Measurements from ENCODE around the gene FAM83C. TPM values are rescaled to one million over a fixed set of nuclear protein-coding genes. Genes with fewer than 3 reads are reported as not detected.
"Not testable (repeated sequence)": the region's sequence is repeated elsewhere in the genome, so short reads cannot be mapped to it uniquely, and the experiment has no call there.

FAM83C gene
- total RNA-seq, 4 donors from 2014 or later = 54.4 to 85.7 (median 68.6) TPM

GRCh38 chr20:35269055-35269781 lies 23.0 kb downstream of the FAM83C start:
- no peak overlapping the region for H3K4me3 ChIP-seq (ENCODE audit: low read depth, poor library complexity, severe bottlenecking)
- WGBS, 2 donors = 60% methylated on average over 14 of the region's 14 CpGs
- intact Hi-C loops (cut with DNase I; ENCODE audit: low total_unique reads) = loop anchor here (10.0 kb wide), 1 partner anchor 124 kb away; the partner anchor contains the start of gene EDEM2
- TF ChIP-seq POLR2A (IDR thresholded peaks at IDR 0.05) = no peak
- peak in 1 of 3 donors; percentile 27 for TF ChIP-seq CTCF (IDR thresholded peaks at IDR 0.05)
- DNase-seq (ENCODE audit: low spot score in 2 of 2) = no peak

GRCh38 chr20:35267092-35267491 lies 25.1 kb downstream of the FAM83C start:
- no peak for TF ChIP-seq POLR2A (IDR thresholded peaks at IDR 0.05)
- no peak for TF ChIP-seq CTCF (IDR thresholded peaks at IDR 0.05)
- no peak overlapping the region for H3K4me3 ChIP-seq (ENCODE audit: low read depth, poor library complexity, severe bottlenecking)
- no peak for DNase-seq (ENCODE audit: low spot score in 2 of 2)
- 92 to 93% methylated on average over 16 of the region's 16 CpGs for WGBS, 2 donors
- intact Hi-C loops (cut with DNase I; ENCODE audit: low total_unique reads) = loop anchor here (10.0 kb wide), 1 partner anchor 122 kb away; the partner anchor contains the start of gene EDEM2

GRCh38 chr20:35264755-35265154 lies 27.5 kb downstream of the FAM83C start:
- 43 to 80% methylated on average over 1 of the region's 1 CpG for WGBS, 2 donors
- no peak for DNase-seq (ENCODE audit: low spot score in 2 of 2)
- no peak overlapping the region for H3K4me3 ChIP-seq (ENCODE audit: low read depth, poor library complexity, severe bottlenecking)
- intact Hi-C loops (cut with DNase I; ENCODE audit: low total_unique reads) = loop anchor here (10.0 kb wide), 1 partner anchor 120 kb away; the partner anchor contains the start of gene EDEM2
- TF ChIP-seq POLR2A (IDR thresholded peaks at IDR 0.05) = no peak

GRCh38 chr20:35263532-35264341 lies 28.5 kb downstream of the FAM83C start:
- 85 to 87% methylated on average over 13 to 17 of the region's 17 CpGs for WGBS, 2 donors
- DNase-seq (ENCODE audit: low spot score in 2 of 2) = no peak
- TF ChIP-seq POLR2A (IDR thresholded peaks at IDR 0.05) (no peak), CTCF (IDR thresholded peaks at IDR 0.05) (no peak)
- intact Hi-C loops (cut with DNase I; ENCODE audit: low total_unique reads) = loop anchor here (10.0 kb wide), 1 partner anchor 119 kb away; the partner anchor contains the start of gene EDEM2
- no peak overlapping the region for H3K4me3 ChIP-seq (ENCODE audit: low read depth, poor library complexity, severe bottlenecking)

- WGBS, 2 donors = 62 to 65% methylated on average over 5 of the region's 8 CpGs
- H3K4me3 ChIP-seq (ENCODE audit: low read depth, poor library complexity, severe bottlenecking); DNase-seq (ENCODE audit: low spot score in 2 of 2): not testable (repeated sequence)
- intact Hi-C loops (cut with DNase I; ENCODE audit: low total_unique reads) = loop anchor here (10.0 kb wide), 1 partner anchor 118 kb away; the partner anchor contains the start of gene EDEM2
Measured at GRCh38 chr20:35262731-35263531, 29.3 kb downstream of the FAM83C start.

- not testable (repeated sequence) for H3K4me3 ChIP-seq (ENCODE audit: low read depth, poor library complexity, severe bottlenecking); DNase-seq (ENCODE audit: low spot score in 2 of 2)
- intact Hi-C loops (cut with DNase I; ENCODE audit: low total_unique reads) = loop anchor here (10.0 kb wide), 1 partner anchor 118 kb away; the partner anchor contains the start of gene EDEM2
- WGBS, 2 donors = 76 to 79% methylated on average over 7 to 9 of the region's 10 CpGs
Measured at GRCh38 chr20:35262321-35262720, 29.9 kb downstream of the FAM83C start.
